ENCODE measurements around the gene DPP6. TPM values are rescaled to one million over a fixed set of nuclear protein-coding genes. Genes with fewer than 3 reads are reported as not detected.

Gene DPP6
- total RNA-seq, 1 donor from 2014 or later, result 5.1 TPM

- DNase-seq, result no peak
Measured at GRCh38 chr7:154769527-154769926, 717.3 kb downstream of the DPP6 start.

DNA sequence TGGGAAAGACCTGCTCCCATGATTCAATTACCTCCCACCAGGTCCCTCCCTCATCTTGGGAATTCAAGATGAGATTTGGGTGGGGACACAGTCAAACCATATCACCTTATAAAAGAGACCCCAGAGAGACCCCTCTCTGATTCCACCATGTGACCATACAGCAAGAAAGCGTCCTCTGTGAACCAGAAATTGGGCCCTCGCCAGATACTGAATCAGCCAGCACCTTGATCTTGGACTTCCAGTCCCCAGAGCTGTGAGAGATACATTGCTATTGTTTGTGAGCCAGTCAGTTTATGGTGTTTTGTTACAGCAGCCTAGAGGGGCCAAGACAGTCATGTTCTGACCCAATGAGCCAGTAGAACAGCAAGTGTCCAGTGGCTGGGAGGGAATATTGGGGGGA is 718.2 kb downstream of the DPP6 start:
- no peak for DNase-seq

GRCh38 chr7:154770962-154771361 is 718.8 kb downstream of the DPP6 start:
- DNase-seq, result no peak

GRCh38 chr7:154774303-154774969 is 722.2 kb downstream of the DPP6 start:
- DNase-seq, result no peak

- DNase-seq, result no peak
Measured at GRCh38 chr7:154775681-154776080, 723.5 kb downstream of the DPP6 start.

DNA sequence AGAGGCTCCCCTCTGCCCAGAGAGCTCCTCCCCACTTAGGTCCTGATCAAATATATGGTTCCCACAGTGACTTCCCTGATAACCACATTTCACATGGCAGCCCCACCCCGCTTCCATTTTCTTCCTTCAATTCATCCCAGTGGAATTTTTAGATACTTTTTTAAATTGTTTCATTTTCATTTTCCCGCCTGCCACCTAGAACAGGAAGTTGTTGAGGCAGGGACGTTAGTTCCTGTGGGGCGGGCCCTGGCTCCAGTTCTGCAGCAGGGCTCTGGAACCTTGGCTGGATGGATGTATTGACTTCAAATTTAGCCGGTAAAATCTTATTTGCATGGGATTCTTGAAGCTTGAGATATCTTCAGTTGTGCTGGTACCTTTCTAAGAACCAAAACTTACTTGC is 724.2 kb downstream of the DPP6 start:
- DNase-seq, result no peak

GRCh38 chr7:154777023-154777422 is 724.8 kb downstream of the DPP6 start:
- DNase-seq, result no peak

DNA sequence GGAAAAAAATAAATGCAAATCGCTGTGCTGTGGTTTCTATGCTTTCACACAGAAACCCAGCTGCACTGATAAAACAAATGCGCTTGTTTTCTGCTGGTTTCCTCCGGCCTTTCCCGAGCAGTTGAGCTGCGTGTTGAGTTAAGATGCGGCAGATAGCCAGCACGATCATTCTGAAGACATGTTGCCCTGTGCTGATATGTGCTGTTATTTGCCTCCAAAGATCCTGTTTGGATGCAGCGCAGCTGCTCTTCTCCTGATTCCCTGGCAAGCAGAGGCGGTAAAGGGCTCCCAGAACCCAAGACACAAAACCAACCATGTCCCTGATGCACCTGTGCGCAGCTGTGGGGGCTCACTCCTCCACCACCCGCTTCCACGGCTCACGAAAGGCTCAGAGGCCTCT is 725.3 kb downstream of the DPP6 start:
- no peak for DNase-seq

- DNase-seq, result no peak
Measured at GRCh38 chr7:154777908-154778307, 725.7 kb downstream of the DPP6 start.

- DNase-seq, result no peak
Measured at GRCh38 chr7:154781369-154782303, 729.4 kb downstream of the DPP6 start.

GRCh38 chr7:154783281-154783909 is 731.2 kb downstream of the DPP6 start:
- no peak for DNase-seq

DNA sequence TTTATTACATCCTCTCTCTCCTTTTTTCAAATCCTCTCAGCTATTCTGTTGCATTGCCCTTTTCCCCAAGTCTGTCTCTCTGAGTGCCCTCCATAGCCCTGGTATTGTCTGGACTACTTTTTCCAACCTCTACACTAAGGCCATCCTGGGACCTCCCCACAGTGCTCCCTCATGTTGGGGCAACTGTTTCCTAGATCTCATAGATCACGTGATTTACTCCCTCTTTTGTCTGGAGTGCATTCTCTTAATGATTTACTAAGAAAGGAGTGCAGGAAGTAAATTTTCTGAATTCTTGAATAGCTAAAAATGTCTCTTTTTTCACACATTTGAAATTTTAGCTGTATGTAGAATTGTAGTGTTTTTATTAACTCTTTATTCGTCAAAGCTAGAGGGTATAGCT is 733.7 kb downstream of the DPP6 start:
- no peak for DNase-seq

DNA sequence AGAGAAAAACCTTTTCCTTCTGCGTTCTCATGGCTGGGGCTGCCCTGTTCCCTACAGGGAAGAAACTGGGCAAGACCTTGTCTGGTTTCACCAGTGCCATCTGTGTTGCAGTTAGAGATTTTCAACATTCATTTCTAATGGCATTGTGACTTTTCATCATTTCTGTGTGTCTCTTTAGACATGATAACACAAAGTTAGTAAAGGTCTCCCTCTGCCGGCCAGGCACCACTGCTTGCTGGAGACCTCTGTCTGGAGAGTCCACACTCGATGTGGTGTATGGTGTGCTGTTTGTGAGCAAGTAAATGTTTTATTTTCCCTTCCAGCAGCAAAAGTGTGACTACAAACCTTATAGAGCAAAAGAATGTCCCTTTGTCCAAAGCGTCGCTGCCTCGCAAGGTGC is 737.2 kb downstream of the DPP6 start:
- peak; percentile 65 for DNase-seq

GRCh38 chr7:154791611-154792010 is 739.4 kb downstream of the DPP6 start:
- DNase-seq, result no peak

DNA sequence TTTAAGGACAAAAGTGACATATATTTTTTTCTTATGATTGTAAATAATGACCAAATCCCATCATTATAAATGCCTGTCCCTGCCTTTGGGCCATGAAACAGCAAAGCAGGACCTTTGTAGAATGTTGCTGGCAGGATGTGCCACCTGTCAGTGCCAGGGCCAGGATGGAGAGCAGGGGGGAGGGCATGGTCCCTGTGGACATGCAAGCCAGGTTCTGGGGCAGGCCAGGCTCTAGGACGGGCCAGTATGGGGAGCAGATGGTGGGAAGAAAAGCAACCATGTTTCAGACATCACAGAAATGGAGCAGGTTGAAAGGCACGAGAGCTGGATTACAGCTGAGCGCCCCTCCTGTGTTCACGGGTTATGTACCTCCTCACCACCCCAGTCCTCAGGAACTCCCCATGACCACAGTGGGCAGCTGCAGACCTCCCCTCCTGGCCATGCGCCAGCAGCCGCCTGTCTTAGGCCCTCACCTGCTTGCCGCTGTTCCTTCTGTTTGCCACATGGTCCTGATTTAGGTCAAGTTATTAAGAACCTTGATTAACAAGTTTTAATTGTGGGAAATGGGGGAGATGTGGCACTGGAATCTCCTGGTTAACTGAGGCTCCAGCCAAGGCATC is 740.3 kb downstream of the DPP6 start:
- DNase-seq, result peak; percentile 35

- DNase-seq, result peak; percentile 23
Measured at GRCh38 chr7:154794147-154794780, 742.1 kb downstream of the DPP6 start.

GRCh38 chr7:154795014-154795413 is 742.8 kb downstream of the DPP6 start:
- no peak for DNase-seq

DNA sequence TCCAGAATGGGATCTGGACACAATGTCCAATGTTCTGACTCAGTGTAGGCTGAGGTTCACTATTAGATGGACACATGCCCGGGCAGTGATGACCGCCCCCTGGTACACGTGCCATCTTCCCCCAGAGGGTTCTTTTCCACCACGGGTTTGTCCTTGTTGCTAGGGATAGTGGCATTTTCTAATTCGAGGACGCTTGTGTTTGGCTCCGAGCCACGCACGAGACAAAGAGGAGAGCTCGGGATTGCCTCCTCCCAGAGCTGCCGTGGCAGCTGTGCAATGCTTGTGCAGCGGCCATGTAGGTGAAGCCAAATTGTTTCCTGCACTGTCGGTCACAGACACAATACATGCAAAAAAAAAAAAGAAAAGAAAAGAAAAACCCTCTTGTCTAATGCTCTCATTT is 743.2 kb downstream of the DPP6 start:
- peak; percentile 76 for DNase-seq

GRCh38 chr7:154804449-154804848 is 752.3 kb downstream of the DPP6 start:
- DNase-seq, result no peak

DNA sequence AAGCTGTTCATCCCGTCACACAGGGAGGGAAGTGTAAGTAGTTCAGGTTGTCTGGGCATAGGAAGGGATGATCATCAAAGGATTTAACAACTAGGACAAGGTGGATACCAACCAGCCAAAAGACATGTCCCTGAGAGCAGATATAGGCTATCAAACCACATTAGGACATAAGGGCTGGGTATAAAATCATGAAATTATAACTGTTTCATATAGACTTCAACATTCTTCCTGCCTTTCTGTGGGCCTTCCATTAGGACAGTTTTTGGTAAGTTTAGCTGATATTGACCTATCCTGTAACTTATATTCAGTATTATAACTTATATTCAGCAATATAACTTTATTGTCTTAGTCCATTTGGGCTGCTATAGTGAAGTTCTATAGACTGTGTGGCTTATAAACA is 759.8 kb downstream of the DPP6 start:
- DNase-seq, result no peak

DNA sequence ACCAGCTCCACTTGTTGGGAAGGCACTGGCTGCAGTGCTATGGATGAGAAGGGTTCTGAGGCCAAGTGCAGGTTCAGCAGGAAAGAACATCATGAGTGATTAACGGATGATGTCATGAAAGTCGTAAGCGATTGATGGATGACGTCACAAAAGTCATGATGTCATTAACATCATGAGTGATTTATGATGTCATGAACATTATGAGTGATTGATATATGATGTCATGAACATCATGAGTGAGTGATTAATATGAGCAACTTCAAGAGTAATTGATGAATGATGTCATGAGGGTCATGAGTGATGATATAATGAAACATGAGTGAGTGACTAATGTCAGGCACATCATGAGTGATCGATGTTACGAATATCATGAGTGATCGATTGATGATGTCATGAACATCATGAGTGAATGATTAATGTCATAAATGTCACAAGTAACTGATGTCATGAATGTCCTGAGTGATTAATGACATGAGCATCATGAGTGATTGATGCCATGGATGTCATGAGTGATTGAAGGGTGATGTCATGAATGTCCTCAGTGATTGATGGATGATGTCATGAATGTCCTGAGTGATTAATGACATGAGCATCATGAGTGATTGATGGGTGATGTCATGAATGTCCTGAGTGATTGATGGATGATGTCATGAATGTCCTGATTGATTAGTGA is 765.2 kb downstream of the DPP6 start:
- no peak for DNase-seq

GRCh38 chr7:154827007-154827406 is 774.8 kb downstream of the DPP6 start:
- no peak for DNase-seq
